GM21526 (cell line): ENCODE data around the gene PAX7.
"Not testable (repeated sequence)": the region's sequence is repeated elsewhere in the genome, so short reads cannot be mapped to it uniquely, and the experiment has no call there.

ENCODE experiments used
- ATAC-seq: cut with Tn5 transposase; IDR thresholded peaks from one replicate; pipeline ENCODE4 v1.9.1; 2021; ENCODE audit warnings: moderate library complexity; ENCODE audit not compliant: unreplicated experiment, low FRiP score

Gene PAX7

GRCh38 chr1:18724801-18725200 is 94.2 kb downstream of the PAX7 start:
- no peak for ATAC-seq

- no peak for ATAC-seq
Observed at GRCh38 chr1:18725231-18725895, 94.7 kb downstream of the PAX7 start.

- no peak for ATAC-seq
Observed at GRCh38 chr1:18726368-18726767, 95.7 kb downstream of the PAX7 start.

- no peak for ATAC-seq
Observed at GRCh38 chr1:18727956-18728355, 97.3 kb downstream of the PAX7 start.

GRCh38 chr1:18730321-18730720 is 99.7 kb downstream of the PAX7 start:
- ATAC-seq, result no peak

GRCh38 chr1:18731148-18731547 is 100.5 kb downstream of the PAX7 start:
- no peak for ATAC-seq

- no peak for ATAC-seq
Observed at GRCh38 chr1:18731591-18732235, 101.1 kb downstream of the PAX7 start.

GRCh38 chr1:18732686-18733085 is 102.0 kb downstream of the PAX7 start:
- ATAC-seq, result no peak

GRCh38 chr1:18734001-18734400 is 103.4 kb downstream of the PAX7 start:
- no peak for ATAC-seq

- no peak for ATAC-seq
Observed at GRCh38 chr1:18734461-18735223, 104.0 kb downstream of the PAX7 start.

- no peak for ATAC-seq
Observed at GRCh38 chr1:18735224-18735997, 104.8 kb downstream of the PAX7 start.

- no peak for ATAC-seq
Observed at GRCh38 chr1:18736958-18737357, 106.3 kb downstream of the PAX7 start.

- ATAC-seq, result no peak
Observed at GRCh38 chr1:18738126-18738525, 107.5 kb downstream of the PAX7 start.

GRCh38 chr1:18738617-18739016 is 108.0 kb downstream of the PAX7 start:
- ATAC-seq, result no peak

GRCh38 chr1:18739408-18739807 is 108.8 kb downstream of the PAX7 start:
- ATAC-seq, result no peak

- ATAC-seq, result no peak
Observed at GRCh38 chr1:18739897-18740296, 109.3 kb downstream of the PAX7 start.

GRCh38 chr1:18740617-18741016 is 110.0 kb downstream of the PAX7 start:
- no peak for ATAC-seq

- ATAC-seq, result no peak
Observed at GRCh38 chr1:18743233-18743632, 112.6 kb downstream of the PAX7 start.

- not testable (repeated sequence) for ATAC-seq
Observed at GRCh38 chr1:18744381-18744780, 113.7 kb downstream of the PAX7 start.

- no peak for ATAC-seq
Observed at GRCh38 chr1:18746981-18747380, 116.3 kb downstream of the PAX7 start.

GRCh38 chr1:18747671-18748070 is 117.0 kb downstream of the PAX7 start:
- ATAC-seq, result no peak
